HL-60/S4 treated with phorbol 12-myristate 13-acetate at 8.2 ng/mL for 4 days and 3 days (cell line): Measurements from ENCODE around the gene PHYHD1.

Experiments
- in situ Hi-C: fragments of 300-500 bp; cut with MboI; formaldehyde crosslinking; loops from 2 replicates; pipeline ENCODE4 v1.15.0; 2022; ENCODE audit warnings: low sequenced_read_pairs

The PHYHD1 gene

DNA sequence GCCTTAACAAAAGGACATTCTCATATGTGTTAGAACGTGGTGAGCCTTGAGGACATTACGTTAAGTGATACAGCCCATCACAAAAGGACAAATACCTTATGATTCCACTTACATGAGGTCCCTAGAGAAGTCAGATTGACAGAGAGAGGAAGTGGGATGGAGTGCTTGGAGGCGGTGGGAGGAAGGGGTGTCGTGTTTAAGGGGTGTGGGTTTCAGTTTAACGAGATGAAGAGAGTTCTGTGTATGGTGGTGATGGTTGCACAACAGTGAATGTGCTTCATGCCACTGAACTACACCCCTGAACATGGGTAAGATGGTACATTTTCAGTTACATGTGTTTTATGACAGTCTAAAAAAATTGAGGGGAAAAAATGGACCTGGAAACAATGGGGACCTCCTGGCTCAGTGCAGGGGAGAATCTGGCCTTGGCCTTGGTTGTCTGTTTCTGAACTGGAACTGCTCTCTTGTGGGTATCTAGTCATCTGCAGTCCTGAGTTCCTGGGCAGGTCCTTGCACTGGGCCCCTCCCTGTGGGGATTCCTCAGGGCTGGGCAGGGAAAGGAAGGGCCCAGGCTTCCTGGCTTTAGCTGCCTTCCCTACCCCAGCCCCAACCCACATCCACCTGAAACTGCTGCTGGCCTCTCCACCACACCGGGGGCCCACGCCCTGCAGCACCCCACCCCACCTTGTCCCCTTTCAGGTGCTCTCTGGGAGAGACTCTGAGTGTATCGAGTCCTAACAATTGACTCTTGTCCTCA is 21.0 kb upstream of the PHYHD1 start:
- in situ Hi-C loops, result no loop called here

DNA sequence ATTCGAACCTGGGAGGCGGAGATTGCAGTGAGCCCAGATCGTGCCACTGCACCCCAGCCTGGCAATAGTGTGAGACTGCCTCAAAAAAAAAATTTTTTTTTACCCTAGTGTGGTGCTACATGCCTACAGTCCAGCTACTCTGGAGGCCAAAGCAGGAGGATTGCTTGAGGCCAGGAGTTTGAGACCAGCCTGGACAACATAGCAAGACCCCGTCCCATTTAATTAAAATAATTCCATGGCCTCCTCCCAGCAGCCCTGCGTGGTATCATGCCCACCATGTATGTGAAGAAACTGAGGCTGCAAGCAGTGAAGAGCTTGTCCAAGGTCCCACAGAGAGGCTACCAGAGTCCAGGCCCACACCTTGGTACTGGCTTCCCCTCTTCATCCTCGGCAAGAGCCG is 19.4 kb upstream of the PHYHD1 start:
- in situ Hi-C loops, result no loop called here

DNA sequence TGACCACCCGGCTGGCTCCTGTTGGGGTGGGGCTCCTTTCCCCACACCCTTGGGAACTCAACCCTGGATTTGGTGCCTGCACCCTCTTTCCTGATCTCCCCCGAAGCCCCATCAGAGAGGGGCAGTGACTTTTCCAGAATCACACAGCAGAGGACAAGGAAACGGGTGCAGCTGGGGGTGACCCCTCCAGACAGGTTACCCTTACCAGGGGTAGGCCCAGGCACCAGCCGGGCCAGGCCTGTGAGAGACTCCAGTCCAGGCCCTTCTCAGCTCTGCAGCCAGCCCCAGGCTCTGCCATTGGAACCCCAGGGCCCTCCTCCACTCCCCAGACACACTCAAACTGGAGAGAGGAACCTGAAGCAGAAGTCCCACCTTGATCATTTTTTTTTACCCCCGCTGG is 19.0 kb upstream of the PHYHD1 start:
- in situ Hi-C loops, result no loop called here

DNA sequence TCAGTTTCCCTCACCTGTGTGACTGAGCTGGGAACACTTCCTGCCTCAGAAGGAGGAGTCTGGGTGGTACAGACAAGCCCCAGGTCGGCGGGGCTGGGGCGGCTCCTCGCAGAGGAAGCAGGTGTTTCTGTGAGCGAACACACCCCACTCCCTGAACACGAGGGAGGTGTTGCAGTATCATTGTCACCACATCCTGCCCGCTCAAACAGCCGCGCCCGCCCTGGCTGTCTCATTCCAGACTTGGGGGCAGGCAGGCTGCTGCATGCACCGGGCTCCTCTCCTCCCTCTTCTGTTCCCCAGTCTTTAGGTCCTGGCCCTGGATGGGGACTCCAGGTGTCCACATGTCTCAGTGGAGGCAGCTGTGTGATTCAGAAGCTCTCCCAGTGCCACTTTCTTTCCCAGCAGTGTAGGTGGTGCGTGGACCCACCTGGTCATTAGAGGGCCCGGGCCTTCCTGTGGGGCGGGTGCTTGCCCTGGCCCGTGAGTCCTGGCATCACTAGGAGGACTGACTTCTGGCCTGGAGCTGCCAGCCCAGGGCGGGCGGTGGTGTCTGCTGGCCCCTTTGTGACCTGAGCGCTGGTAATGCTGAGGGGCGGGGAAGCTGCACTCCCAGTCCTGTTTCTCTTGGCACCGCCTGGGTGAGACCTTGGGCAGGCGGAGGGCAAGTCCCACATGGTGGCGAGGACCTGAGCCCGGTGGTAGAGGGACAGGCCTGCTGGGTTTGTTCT is 18.3 kb upstream of the PHYHD1 start:
- in situ Hi-C loops, result no loop called here

DNA sequence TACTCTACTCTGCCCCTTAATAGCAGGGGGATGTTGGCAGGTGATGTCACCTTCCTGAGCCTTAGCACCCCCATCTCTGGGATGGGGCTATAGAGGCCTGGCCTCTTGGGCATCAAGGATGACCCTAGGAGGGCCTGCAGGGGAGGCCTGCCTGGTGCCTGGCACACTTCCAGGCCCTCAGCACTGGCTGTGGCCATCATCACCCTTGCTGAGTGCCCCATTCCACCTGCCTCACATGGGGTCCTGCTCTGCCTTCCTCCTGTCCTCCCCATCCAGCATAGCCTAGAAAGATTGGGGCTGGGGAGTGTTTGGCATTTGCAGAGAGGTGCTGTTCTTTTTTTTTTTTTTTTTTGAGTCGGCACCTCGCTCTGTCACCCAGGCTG is 17.7 kb upstream of the PHYHD1 start:
- in situ Hi-C loops, result no loop called here

DNA sequence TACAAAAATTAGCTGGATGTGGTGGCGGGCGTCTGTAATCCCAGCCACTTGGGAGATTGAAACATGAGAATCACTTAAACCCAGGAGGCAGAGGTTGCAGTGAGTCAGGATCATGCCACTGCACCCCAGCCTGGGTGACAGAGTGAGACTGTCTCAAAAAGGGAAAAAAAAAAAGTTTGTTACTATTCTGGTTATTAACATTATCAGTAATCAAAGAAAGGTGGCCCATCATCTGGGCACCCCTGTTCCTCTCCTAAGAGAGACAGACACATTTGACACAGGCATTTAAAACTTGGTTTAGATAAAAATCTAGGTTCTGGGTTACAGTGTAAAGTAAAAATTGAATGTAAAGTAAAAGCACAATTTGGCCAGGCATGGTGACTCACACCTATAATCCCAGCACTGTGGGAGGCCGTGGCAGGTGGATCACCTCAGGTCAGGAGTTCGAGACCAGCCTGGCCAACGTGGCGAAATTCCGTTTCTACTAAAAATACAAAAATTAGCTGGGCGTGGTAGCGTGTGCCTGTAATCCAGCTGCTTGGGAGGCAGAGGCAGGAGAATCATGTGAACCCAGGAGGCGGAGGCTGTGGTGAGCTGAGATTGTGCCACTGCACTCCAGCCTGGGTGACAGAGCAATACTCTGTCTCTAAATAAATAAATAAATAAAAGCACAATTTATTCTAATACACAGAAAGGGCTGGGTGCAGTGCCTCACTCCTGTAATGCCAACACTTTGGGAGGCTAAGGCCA is 16.7 kb upstream of the PHYHD1 start:
- in situ Hi-C loops, result no loop called here

DNA sequence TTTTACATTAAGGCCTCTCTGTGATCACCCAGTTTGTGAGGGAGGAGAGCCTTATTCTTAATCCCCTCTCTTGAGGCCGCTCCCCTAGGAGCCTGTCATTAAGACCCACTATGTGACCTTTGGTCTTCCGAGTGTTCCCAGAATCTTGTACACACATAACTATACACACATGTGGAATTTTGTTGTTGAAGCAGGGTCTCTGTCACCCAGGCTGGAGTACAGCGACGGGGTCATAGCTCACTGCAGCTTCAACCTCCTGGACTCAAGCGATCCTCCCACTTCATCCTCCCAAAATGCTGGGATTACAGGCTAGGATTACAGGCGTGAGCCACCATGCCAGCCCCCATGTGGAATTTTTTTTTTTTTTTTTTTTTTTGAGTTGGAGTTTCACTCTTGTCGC is 14.8 kb upstream of the PHYHD1 start:
- in situ Hi-C loops, result no loop called here

DNA sequence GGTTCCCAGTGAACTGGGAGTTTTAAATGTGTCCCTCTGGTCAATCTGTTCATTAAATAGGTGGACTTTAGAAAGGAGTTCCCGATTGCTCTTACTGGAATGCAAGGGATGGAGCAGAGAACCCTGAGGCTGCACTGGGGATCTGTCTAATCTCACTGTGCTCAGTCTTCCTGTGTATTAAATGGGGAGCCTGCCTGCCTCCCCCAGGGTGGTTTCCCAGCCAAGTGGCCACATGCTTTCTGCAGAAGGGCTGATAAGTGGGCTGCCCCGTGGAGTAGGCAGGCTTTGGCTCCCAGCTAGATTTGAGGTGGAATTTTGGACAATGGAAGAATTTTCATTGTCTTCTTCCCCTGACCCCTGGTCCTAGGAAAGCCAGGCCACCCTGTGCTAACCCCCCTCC is 14.0 kb upstream of the PHYHD1 start:
- in situ Hi-C loops, result no loop called here

DNA sequence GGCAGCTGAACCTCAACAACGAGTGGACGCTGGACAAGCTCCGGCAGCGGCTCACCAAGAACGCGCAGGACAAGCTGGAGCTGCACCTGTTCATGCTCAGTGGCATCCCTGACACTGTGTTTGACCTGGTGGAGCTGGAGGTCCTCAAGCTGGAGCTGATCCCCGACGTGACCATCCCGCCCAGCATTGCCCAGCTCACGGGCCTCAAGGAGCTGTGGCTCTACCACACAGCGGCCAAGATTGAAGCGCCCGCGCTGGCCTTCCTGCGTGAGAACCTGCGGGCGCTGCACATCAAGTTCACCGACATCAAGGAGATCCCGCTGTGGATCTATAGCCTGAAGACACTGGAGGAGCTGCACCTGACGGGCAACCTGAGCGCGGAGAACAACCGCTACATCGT is 12.4 kb upstream of the PHYHD1 start:
- in situ Hi-C loops, result no loop called here

DNA sequence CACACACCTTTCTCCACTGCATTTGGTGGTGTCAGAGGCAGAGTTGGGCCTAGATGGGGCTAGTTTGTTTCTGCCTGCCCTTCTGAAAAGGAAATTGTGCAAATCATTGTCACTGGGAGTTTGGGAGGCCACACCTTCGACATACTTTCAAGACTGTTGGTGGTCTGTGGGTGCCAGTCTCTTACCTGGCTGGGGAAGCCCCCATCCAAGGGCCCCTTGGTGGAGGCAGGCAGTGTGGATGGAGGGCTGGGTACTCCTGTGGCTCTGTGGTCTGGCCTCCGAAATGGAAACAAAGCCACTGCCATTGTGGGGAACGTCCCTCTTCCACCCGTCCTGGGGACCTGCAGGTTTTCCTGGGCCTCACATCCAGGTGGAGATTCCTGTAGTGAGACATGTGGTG is 10.9 kb upstream of the PHYHD1 start:
- in situ Hi-C loops, result no loop called here

DNA sequence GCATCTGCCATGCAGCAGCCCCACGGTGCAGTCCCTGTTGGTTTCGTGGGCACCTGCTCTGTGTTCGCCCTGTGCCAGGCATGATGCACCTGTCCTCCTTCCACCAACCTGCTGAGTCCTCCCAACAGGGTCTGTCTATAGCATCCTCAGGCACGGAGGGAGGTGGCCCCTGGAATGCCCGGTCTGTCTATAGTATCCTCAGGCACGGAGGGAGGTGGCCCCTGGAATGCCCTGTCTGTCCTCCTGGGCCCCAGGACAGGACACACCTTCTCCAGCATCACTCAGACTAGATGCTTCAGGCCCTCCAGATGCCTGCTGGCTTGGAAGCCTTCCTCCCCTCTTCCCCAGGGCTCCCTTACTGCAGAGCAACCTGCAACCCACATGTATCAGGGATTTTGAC is 9.9 kb upstream of the PHYHD1 start:
- in situ Hi-C loops, result no loop called here

DNA sequence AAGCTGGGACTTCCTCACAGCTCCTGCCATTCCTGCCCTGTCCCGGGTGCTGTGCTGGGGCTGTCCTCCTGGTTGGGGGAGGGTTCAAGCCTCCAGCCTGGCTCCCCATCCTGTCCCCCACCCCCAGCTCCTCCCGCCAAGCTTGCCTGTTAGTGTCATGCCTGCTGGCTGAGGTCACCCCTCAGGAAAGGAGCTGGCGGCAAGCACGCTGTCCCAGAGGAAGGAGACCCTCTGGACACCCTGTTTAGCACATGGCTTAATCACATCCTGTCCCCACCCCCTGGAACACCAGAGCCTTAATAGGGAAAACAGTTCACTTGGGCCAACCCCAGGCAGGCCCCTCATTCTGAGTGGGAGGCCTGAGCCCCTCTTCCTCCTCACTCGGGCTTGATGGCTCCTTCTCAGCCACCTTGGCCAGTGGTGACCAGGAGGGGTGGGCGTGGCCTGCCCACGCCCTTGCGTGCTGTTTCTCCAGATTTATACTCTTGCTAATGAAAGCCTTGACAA is 9.2 kb upstream of the PHYHD1 start:
- in situ Hi-C loops, result no loop called here

DNA sequence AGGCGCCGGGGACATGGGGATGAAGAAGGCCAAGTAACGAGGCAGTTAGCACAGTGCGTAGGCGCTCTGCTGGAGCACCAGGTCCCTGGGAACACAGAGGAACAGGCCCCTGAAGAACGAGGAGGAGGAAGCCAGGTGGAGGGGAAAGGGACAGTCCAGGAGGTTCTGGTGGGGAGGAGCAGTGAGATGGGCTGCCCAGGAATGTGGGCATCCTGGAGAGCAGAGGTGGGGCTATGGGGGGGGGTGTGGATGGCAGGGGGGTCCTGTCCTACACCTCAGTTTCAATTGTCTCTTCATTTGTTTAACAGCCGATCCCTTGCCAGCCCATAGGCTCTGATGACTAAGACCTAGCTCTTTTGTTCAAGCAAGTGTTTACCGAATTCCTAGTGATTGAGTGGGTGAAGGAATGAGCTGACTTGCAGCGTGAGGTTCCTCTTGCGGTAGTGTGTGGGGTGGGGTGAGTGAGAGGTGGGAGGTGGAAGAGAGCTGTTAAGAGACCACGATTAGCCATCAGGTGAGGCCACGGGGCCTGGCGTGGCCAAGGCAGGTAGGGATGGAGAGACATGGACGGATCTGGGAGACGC is 8.4 kb upstream of the PHYHD1 start:
- in situ Hi-C loops, result no loop called here

DNA sequence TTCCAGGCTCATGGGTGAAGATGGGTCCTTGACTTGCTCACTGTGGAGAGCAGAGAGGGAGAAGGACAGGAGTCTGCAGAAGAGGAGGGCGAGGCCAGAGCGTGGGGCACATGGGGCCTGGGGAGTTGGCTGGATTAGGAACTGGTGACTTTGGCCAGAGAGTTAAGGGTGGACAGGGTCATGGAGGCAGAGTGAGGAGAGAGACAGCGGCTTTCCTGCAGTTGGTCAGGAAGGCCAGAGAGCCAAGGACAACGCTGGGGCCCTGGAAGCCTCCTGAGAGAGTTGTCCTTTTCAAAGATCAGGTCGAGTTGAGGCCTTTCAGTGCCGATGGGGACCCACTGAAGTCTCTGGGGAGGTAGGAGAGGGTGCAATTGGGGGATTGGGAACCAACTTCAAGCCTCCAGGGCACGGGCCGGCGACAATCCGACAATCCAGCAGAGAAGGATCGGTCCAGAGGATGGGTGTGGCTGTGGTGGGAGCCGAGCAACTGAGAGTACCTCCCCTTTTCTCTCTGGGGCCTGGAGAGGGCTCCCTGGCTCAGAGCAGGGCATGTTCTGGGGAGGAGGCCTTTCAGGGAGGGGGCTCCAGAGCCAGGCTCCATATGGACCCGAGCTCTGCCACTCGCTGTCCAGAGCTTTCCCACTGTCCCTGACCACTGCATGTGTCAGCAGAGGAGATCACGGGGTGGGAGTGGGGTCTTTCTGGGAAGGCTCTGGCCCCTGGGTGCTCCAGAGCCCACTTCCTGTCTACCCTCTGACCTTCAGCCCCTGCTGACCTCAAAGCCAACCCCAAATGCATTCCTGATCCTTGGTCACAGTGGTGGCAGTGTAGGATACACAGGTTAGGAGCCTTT is 7.5 kb upstream of the PHYHD1 start:
- in situ Hi-C loops, result no loop called here

DNA sequence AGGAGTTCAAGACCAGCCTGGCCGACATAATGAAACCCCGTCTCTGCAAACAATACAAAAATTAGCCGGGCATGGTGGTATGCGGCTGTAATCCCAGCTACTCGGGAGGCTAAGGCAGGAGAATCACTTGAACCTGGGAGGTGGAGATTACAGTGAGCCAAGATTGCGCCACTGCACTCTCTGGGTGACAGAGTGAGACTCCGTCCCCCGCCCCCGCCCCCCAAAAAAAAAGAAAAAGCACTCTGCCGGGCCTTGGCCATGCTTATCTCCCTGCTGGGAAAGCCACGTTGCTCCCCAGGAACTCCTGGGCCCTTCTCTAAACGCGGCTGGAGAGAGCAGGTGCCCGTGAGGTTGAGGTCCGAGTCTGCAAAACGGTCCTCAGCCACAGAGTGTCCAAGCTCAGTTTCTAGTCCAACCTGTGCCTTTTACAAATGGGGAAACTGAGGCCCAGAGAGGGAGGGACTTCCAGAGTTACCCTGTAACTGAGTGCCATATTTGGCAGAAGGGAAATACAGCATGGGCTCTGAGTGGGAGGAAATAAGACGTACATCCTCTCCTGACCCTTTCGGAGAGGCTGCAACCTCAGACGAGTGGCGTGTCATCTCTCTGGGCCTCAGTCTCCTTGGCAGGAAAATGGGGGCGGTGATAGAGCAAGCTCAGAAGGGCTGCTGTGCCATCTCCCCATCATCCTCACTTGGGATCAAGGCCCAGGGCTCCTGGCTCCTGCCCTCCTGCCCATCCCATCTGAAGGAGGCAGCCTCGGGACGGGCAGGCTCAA is 6.6 kb upstream of the PHYHD1 start:
- in situ Hi-C loops, result no loop called here

DNA sequence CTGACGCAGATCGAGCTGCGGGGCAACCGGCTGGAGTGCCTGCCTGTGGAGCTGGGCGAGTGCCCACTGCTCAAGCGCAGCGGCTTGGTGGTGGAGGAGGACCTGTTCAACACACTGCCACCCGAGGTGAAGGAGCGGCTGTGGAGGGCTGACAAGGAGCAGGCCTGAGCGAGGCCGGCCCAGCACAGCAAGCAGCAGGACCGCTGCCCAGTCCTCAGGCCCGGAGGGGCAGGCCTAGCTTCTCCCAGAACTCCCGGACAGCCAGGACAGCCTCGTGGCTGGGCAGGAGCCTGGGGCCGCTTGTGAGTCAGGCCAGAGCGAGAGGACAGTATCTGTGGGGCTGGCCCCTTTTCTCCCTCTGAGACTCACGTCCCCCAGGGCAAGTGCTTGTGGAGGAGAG is 4.6 kb upstream of the PHYHD1 start:
- in situ Hi-C loops, result no loop called here

DNA sequence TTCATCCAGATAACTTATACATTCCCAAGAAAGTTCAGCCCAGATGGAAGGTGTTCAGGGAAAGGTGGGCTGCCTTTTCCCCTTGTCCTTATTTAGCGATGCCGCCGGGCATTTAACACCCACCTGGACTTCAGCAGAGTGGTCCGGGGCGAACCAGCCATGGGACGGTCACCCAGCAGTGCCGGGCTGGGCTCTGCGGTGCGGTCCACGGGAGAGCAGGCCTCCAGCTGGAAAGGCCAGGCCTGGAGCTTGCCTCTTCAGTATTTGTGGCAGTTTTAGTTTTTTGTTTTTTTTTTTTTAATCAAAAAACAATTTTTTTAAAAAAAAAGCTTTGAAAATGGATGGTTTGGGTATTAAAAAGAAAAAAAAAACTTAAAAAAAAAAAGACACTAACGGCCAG is 4.0 kb upstream of the PHYHD1 start:
- in situ Hi-C loops, result no loop called here

DNA sequence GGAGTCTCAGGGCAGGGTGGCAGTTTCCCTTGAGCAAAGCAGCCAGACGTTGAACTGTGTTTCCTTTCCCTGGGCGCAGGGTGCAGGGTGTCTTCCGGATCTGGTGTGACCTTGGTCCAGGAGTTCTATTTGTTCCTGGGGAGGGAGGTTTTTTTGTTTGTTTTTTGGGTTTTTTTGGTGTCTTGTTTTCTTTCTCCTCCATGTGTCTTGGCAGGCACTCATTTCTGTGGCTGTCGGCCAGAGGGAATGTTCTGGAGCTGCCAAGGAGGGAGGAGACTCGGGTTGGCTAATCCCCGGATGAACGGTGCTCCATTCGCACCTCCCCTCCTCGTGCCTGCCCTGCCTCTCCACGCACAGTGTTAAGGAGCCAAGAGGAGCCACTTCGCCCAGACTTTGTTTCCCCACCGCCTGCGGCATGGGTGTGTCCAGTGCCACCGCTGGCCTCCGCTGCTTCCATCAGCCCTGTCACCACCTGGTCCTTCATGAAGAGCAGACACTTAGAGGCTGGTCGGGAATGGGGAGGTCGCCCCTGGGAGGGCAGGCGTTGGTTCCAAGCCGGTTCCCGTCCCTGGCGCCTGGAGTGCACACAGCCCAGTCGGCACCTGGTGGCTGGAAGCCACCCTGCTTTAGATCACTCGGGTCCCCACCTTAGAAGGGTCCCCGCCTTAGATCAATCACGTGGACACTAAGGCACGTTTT is 3.5 kb upstream of the PHYHD1 start:
- in situ Hi-C loops, result no loop called here

DNA sequence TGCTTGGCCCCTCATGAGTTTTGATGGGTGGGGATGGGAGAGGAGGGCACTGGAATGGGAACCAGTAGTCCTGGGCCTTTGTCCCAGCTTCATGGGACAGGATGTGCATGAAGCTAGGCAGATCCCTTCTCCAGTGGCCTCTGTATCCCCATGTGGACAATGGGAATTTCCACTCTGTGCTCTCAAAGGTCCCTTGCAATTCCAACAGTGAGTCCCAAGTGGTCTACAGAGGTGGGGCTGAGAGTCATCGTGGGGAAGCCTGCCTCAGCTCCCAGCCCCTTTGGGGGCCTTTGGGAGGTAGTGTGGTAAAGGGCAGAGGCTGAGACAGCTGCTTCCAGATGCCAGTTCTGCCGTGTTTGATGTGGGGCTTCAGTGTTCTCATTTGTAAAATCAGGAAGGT is 1.9 kb upstream of the PHYHD1 start:
- in situ Hi-C loops, result no loop called here
